ENCODE results near the gene APOBEC3B. TPM values are rescaled to one million over a fixed set of nuclear protein-coding genes. Genes with fewer than 3 reads are reported as not detected.

The APOBEC3B gene
- total and polyA plus RNA-seq, 2 of the 8 experiments (the other 6 are each of a cell fraction or from before 2014, with no cell fraction given): 14.2 to 74.9 TPM

DNA sequence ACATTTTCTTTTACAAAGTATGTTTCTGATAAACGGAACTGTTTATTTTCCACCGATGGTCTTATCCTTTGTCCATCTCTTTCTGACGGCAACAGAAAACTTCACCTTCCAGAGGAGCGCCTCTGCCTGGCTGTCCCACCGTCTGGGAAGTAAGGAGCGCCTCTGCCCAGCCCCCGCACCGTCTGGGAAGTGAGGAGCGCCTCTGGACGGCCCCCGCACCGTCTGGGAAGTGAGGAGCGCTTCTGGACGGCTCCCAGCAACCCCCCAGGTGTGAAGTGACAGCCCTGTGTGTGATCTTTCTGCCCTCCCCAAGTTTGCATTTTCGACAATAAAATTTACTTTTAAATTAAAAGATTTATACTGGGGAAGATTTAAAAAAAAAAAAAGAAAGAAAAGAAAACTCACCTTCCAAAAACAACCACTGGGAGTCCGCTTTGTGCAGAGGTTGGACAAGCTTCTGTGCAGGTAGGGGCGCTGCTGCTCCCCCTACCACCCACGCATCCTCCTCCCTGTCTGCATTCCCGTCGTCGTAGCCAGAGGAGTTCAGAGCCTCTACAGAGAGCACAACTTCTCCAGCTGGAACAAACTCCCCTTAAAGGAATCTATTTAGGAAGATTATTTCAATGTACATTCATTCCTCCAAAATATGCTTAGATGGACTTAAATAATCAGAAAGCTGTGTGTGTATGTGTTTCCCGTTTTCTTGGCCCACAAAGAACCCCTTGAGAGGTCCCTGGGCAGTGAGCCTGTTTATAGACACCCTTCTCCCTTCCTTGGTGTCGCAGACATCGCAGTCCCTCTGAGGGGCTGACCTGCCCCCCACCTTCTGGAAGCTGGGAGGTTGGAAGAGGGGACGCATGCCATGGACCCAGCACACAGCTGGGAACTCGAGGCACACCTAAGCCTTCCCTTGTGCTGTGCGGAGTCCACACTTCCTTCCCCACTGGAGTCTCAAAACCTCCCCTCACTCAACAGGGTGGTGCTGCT, 849 bp upstream of the APOBEC3B start (continued):
- no peak for TF ChIP-seq FOSL1 (IDR thresholded peaks at IDR 0.05; ENCODE audit: insufficient read depth, low read depth, low read length)
- no peak for TF ChIP-seq JUN (IDR thresholded peaks at IDR 0.05; ENCODE audit: low read depth, low read length)
- no peak for TF ChIP-seq EZH2 (IDR thresholded peaks at IDR 0.05; ENCODE audit: low read depth, low read length, severe bottlenecking)
- no peak for TF ChIP-seq SIX5 (IDR thresholded peaks at IDR 0.05; ENCODE audit: low read depth, low read length)
- TF ChIP-seq CHD1 (IDR thresholded peaks at IDR 0.05; ENCODE audit: low read depth, low read length): no peak
